NCI-H345 treated with DMSO at 0.1 percent for 48 hours (cell line): ENCODE data around the gene AXIN2.
"Not testable (repeated sequence)": the region's sequence is repeated elsewhere in the genome, so short reads cannot be mapped to it uniquely, and the experiment has no call there.

Experiments
- DNase-seq: peaks from one replicate; lab custom pipeline; 2025; ENCODE audit not compliant: unreplicated experiment; lab: John Stamatoyannopoulos, UW

The AXIN2 gene

DNA sequence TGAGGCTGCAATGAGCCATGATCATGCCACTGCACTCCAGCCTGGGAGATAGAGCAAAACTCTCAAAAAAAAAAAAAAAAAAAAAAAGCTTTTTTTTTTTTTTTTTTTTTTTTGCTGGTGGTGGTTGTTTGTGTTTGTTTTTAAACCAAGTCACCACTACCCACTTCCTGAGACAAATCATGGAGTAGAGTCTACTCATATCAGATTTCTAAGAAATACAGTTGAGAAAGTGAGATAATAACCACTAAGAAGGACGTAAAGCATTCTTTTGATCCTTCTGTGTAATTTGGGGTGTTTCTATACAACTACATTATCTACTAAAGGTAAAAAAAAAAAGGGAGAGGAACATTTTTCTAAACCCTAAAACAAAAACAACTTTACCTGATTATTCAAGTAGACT, 38.0 kb downstream of the AXIN2 start:
- DNase-seq: no peak

DNA sequence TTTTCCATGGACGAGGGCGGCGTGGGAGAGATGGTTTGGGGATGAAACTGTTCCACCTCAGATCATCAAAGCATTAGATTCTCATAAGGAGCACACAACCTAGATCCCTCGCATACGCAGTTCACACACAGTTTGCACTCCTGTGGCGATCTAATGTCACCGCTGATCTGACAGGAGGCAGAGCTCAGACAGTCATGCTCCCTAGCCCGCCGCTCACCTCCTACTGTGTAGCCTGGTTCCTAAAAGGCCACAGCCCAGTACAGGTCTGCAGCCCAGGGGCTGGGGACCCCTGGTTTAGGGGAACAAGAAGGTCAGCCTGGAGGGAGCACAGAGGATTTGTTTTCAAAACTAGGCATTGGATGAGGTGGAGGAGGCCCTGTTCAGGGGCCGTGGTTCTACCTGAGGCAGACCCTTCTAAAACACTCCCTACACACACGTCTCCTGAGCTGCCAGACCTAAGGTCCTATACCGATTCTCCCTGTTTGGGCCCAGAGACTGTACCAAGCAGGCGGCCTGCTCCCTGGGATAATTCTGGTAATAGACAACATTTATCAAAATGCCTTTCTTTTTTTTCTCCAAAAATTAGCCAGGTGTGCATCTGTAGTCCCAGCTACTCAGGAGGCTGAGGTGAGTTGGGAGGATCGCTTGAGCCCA, 38.6 kb downstream of the AXIN2 start:
- no peak for DNase-seq

DNA sequence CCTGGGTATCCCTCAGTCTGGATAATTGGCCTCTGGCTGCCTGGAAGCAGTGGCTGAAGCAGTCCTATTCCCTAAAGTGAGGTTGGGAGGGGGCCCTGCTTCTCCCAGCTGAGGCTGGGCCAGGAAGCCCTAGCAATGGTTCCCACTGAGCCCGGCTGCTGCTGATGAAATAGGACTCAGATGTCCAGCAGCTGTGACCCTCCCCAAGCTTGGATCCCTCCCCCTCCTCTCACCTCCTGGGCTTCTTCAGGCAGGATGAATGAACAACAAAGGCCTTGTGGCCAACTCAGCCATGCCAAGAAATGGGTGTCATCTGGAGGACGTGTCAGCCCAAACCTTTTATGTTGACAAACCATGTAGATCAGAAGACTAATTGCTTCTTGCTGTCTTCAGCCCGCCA, 42.0 kb downstream of the AXIN2 start:
- DNase-seq: no peak

- no peak for DNase-seq
These were observed 43.2 kb downstream of the AXIN2 start for GRCh38 chr17:65518256-65518655.

- DNase-seq: no peak
These were observed 45.2 kb downstream of the AXIN2 start for GRCh38 chr17:65515959-65516948.

- no peak for DNase-seq
These were observed 45.9 kb downstream of the AXIN2 start for GRCh38 chr17:65515512-65515911.

- no peak for DNase-seq
These were observed 46.9 kb downstream of the AXIN2 start for GRCh38 chr17:65514541-65514940.

DNA sequence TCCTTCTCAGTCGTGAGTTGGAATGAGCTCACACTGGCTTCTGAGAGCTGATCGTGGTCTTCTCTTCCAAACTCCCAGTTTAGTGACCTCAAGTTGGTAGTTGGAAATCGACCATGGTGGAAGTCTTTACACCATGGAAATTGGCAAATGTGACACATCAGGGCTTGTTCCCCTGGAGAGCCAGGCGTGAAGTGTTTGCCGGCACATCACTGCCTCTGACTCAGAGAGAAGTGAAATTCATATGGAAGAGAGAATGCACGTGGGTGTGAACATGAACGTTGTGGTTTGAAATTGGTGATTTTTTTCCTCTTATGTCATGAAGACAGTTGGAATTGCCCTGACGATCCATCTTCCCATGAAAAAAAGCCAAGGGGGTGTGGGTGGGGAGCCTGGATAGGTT, 47.4 kb downstream of the AXIN2 start:
- no peak for DNase-seq

DNA sequence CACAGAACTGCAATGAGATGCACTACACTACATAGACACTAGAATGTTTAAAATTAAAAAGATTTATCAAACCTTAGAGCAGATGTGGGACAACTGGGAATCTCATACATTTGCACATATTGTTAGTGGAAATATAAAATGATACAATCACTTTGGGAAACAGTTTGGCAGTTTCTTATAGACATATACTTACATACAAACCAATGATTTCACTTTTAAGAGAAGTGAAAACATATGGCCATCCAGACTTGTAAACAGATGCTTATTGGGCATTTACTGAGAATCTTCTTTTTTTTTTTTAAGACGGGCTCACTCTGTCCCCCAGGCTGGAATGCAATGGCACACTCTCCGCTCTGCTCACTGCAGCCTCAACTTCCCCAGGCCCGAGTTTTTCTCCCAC, 50.1 kb downstream of the AXIN2 start:
- DNase-seq: no peak

DNA sequence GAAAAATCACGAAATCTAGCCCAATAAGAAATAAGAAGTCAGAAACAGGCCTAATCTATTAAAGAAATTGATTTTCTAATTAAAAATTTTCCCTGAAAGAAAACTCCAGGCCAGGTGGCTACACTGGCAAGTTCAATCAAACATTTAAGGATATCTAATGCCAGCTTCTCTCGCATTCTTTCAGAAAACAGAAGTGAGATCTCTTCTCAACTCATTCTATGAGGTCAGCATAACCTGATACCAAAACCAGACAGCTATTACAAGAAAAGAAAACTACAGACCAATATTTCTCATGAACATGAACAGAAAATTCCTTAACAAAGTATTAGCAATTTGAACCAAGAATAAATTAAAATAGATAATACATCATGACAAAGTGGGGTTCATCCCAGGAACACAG, 52.4 kb downstream of the AXIN2 start:
- DNase-seq: no peak

- DNase-seq: not testable (repeated sequence)
These were observed 56.8 kb downstream of the AXIN2 start for GRCh38 chr17:65504673-65505072.

DNA sequence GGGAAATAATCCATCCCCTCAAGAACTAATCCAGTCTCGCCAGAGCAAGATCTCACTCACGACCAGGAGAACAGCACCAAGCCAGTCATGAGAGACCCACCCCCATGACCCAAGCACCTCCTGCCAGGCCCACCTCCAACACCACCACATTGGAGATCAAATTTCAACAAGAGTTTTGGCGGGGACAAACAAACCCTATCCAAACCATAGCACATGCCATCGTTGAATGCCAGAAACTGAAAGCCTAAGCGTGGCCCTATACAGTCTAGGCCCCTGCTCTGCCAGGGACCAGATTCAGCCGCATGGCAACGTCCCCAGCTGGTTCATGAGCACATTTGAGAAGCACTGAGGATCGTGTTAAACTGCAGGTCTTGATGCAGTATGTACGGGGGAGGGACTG, 57.3 kb downstream of the AXIN2 start:
- DNase-seq: no peak

GRCh38 chr17:65503557-65503956, 57.9 kb downstream of the AXIN2 start:
- DNase-seq: no peak

GRCh38 chr17:65498816-65499215, 62.6 kb downstream of the AXIN2 start:
- DNase-seq: no peak

DNA sequence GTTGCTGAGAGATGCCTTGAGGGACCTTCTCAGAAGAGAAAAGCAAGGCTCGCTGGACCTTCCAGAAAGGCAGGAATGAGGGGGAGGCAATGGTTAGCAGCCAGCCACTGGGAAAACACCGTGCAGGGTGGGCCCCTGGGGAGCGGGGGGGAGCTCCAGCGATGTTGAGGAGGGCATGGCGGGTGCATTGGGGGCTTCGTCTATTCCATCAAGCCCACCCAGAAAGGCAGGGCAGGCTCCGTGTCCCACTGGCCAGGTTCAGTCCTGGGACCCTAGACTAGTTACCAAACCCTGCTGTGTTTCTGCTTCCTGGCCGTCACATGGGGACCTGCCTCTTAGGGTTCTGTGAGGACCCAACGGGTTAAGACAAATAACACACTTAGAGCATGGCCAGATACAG, 64.6 kb downstream of the AXIN2 start:
- no peak for DNase-seq

DNA sequence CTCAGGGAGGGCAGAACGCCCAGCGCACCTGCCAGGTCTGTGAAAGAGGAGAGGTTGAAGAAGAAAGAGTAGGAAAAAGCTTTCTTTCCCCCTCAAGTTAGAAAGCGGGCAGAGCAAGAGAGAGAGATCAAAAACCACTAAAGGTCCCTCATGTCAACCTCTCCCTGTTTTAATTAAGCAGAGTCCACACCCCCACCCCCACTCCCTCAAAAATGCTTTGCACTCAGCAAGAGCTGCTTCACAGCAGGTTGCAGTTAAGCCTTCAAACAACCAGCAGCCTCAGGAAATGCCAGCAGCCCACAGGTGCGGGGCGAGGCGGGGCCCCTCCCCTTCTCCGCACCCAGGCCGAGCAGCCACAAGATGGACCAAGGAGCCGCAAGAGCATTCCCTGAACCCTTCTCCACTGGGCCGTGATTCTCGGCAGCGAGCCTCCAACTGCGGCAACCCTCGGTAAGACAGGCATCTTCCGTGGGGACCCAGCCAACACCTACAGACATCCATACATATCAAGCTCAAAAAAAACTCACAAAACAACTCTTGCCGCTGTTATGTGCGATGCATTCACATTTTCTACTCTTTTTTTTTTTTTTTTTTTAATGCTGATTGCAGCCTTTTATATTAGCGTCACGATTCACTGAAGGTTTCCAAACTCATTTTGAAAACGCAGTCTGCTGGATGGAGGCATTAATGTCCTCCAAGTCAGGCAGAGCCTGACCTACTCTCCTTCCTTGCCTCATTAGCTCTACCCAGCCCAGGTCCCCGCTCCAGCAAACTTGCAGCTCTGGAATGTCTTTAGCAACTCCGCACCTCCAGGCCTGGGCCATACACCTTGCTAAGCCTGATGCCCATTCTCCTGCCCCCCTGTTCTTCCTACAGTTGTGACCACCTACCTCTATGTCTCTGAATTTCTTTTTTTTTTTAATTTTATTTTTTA, 66.1 kb downstream of the AXIN2 start:
- peak; percentile 17 for DNase-seq

DNA sequence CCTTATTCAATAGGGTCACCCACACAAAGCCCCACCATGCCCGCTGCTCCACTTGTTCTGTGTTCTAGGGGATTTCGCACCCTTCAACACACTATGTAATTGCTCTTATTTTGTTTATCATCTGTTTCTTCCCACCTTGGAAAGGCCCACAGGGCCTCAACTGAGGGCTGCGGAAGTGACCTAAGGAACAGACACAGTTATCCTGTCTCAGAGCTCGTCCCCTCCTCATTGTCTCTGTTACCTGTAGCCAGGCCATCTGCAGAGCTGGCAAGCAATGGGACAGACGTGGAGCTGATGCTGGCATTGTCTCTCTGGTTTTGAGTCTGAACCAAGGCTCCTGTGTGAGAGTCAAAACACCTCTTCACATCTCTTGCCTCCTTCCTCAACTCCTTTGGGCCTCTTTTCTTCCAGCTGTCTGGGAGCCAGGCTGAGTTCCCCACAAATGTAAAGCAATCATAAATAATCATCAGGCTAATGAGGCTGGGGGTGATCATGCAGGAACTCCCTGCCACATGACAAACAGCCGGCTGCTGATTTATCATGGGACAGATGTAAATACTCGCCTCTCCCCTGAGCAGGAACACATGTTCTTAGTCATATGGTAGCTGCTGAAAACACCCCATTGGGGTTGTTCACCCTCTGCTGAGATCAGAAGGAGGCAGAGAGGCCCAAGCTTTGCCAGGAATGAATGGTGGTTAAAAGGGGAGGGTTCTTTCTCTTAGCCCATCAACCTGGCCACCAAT, 71.9 kb downstream of the AXIN2 start:
- DNase-seq: no peak

GRCh38 chr17:65488665-65489064, 72.8 kb downstream of the AXIN2 start:
- DNase-seq: no peak

DNA sequence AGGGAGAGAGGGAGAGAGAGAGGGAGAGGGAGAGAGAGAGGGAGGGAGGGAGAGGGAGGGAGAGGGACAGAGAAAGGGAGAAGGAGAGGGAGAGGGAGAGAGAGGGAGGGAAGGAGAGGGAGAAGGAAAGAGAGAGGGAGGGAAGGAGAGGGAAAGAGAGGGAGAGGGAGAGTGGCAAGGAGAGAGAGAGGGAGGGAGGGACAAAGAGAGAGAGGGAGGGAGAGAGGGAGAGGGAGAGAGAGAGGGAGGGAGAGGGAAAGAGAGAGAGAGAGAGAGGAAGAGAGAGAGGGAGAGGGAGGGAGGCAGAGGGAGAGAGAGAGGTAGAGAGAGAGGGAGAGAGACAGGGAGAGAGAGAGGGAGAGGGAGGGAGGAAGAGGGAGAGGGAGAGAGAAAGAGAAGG, 73.5 kb downstream of the AXIN2 start:
- no peak for DNase-seq

GRCh38 chr17:65487161-65487560, 74.3 kb downstream of the AXIN2 start:
- no peak for DNase-seq
